Stimulated activated CD4-positive, alpha-beta T cell treated with anti-CD3 and anti-CD28 coated beads, Interleukin-2, amount 100 ng/mL, for 24 hours (primary cell): ENCODE results near the gene GEMIN2.
"Not testable (repeated sequence)": the region's sequence is repeated elsewhere in the genome, so short reads cannot be mapped to it uniquely, and the experiment has no call there.

Experiments used
- DNase-seq, 2 donors: peaks; one replicate each; pipeline ENCODE4 v3.0.0-alpha.2; 2020

Gene GEMIN2

GRCh38 chr14:39113685-39114072 lies 444 bp upstream of the GEMIN2 start:
- no peak for DNase-seq

- no peak for DNase-seq
Measured at GRCh38 chr14:39122330-39123138, 8.4 kb downstream of the GEMIN2 start.

DNA sequence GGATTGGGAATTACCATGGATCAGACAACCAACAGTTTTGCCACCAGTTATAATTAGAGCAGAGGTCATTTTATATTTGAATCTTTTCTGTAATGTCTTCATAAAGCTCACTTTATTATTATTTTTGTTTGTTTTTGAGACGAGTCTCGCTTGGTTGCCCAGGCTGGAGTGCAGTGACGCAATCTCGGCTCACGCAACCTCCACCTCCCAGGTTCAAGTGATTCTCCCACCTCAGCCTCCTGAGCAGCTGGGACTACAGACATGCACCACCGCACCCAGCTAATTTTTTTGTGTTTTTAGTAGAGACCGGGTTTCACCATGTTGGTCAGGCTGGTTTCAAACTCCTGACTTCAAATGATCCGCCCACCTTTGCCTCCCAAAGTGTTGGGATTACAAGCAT lies 23.7 kb downstream of the GEMIN2 start:
- DNase-seq = not testable (repeated sequence)

- DNase-seq = no peak
Measured at GRCh38 chr14:39138440-39138839, 24.3 kb downstream of the GEMIN2 start.

DNA sequence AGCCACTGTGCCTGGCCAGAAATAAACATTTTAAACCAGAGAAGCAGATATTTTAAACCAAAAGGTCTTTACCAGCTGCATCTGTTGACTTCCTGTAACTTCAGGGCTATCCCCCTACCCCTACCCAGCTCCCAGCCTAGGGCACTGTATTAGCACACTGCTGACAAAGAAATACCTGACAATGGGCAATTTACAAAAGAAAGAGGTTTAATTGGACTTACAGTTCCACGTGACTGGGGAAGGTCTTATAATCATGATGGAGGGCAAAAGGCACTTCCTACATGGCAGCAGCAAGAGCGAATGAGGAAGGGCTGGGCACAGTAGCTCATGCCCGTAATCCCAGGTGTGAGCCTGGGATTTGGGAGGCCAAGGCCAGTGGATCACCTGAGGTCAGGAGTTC lies 26.0 kb downstream of the GEMIN2 start:
- no peak for DNase-seq

DNA sequence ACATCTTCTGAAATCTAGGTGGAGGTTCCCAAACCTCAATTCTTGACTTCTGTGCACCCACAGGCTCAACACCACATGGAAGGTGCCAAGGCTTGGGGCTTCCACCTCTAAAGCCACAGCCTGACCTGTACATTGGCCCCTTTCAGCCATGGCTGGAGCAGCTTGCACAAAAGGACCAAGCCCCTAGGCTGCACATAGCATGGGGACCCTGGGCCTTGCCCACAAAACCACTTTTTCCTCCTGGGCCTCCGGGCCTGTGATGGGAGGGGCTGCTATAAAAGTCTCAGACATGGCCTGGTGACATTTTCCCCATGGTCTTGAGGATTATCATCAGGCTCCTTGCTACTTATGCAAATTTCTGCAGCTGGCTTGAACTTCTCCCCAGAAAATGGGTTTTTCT lies 27.5 kb downstream of the GEMIN2 start:
- not testable (repeated sequence) for DNase-seq

- DNase-seq = not testable (repeated sequence)
Measured at GRCh38 chr14:39143226-39143625, 29.1 kb downstream of the GEMIN2 start.

GRCh38 chr14:39145266-39145966 lies 31.3 kb downstream of the GEMIN2 start:
- DNase-seq = no peak

- no peak for DNase-seq
Measured at GRCh38 chr14:39154594-39155189, 40.6 kb downstream of the GEMIN2 start.

DNA sequence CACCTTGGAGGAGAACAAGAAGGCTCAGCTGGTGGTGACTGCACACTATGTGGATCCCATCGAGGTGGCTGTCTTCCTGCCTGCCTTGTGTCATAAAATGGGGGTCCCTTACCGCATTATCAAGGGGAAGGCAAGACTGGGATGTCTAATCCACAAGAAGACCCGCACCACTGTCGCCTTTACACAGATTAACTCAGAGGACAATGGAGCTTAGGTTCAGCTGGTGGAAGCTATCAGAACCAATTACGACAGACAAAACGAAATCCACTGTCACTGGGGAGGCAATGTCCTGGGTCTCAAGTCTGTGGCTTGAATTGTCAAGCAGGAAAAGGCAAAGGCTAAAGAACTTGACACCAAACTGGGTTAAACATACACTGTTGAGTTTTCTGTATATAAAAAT lies 43.4 kb downstream of the GEMIN2 start:
- no peak for DNase-seq

DNA sequence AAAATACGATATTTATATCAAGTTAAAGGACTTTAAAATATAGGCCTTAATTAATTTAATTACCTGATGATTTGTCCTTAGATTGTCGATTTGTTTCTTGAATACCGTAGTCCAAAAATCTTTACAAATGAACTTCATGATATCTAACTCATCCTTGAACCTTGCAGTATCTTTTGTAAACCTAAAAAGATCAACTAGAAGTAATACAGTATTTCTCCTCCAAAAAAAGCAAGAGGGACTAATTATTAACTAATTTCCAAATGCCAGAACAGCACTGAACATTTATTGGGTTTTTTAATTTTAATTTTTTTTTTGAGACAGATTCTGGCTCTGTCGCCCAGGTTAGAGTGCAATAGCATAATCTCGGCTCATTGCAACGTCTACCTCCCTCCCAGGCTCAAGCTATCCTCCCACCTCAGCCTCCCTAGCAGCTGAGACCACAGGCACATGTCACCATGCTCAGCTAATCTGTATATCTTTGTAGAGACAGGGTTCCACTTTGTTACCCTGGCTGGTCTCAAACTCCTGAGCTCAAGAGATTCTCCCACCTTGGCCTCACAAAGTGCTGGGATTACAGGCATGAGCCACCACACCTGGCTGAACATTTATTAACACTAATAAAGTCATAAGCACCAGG lies 44.2 kb downstream of the GEMIN2 start:
- DNase-seq = no peak

- DNase-seq = no peak
Measured at GRCh38 chr14:39160494-39160893, 46.4 kb downstream of the GEMIN2 start.

- not testable (repeated sequence) for DNase-seq
Measured at GRCh38 chr14:39167797-39168320, 53.7 kb downstream of the GEMIN2 start.

GRCh38 chr14:39168591-39168990 lies 54.5 kb downstream of the GEMIN2 start:
- DNase-seq = no peak

DNA sequence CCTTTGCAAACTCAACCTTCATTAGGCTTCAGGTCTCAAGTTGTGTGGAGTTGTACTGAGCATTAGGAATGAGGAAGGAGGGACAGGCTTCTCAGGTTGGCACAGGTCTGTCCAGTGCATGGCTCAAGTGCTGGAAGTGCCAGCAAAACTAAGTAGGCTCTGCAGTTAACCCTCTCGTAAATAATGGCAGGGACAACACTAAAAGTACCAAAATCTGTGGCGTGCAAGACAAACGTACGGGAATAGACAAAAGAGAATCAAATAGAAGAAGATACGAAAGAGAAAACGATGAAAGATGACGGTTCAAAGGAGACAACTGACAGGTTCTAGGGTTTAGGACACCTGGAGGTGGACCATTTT lies 55.4 kb downstream of the GEMIN2 start:
- no peak for DNase-seq

DNA sequence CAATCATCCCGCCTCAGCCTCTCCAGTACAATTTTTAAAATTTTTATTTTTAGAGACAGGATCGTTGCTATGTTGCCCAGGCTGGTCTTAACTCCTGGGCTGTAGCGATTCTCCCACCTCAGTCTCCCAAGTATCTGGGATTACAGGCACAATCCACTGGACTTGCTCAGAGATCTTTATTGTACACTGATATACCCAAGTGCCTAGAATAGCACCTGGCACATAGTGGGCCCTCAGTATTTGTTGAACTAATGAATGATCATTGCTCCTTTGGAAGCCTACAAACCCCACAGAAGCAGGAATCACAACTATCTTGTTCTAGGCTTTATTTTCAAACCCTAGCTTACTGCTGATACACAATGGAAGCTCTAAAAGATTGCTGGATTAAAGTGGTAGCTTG lies 59.1 kb downstream of the GEMIN2 start:
- DNase-seq = no peak

- peak; percentile 93 to 95 for DNase-seq
Measured at GRCh38 chr14:39174560-39175444, 60.7 kb downstream of the GEMIN2 start, which contains the start of gene PNN. PNN (plus strand) TSS chr14:39175254; CDS start chr14:39175280, 26 bp downstream.

GRCh38 chr14:39175445-39176262 lies 61.5 kb downstream of the GEMIN2 start:
- peak; percentile 52 to 57 for DNase-seq

GRCh38 chr14:39176263-39177167 lies 62.4 kb downstream of the GEMIN2 start:
- no peak for DNase-seq

DNA sequence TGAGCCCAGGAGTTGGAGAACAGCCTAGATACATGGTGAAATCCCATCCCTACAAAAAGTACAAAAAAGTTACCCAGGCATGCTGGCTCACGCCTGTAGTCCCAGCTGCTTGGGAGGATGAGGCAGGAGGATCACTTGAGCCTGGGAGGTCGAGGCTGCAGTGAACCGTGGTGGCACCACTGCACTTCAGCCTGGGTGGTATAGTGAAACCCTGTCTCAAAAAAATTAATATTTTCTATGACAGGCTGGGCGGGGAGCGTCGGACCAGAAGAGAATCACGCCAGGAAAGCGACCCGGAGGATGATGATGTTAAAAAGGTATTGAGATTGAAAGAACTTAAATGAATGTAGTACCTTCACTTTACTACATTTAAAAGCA lies 63.0 kb downstream of the GEMIN2 start:
- DNase-seq = no peak
